ENCODE measurements around the gene DENND1B.

Gene DENND1B

GRCh38 chr1:197690074-197690473 lies 85.2 kb downstream of the DENND1B start:
- no peak for DNase-seq (ENCODE audit: low read depth)
- no peak overlapping the region for H3K4me3 ChIP-seq (ENCODE audit: low read length)
- TF ChIP-seq CTCF (IDR thresholded peaks at IDR 0.05; ENCODE audit: insufficient read depth, low read depth, low read length, missing control alignments), result no peak

- no peak for TF ChIP-seq CTCF (IDR thresholded peaks at IDR 0.05; ENCODE audit: insufficient read depth, low read depth, low read length, missing control alignments)
- no peak overlapping the region for H3K4me3 ChIP-seq (ENCODE audit: low read length)
- DNase-seq (ENCODE audit: low read depth), result no peak
Measured at GRCh38 chr1:197688233-197688632, 87.0 kb downstream of the DENND1B start.

- TF ChIP-seq CTCF (IDR thresholded peaks at IDR 0.05; ENCODE audit: insufficient read depth, low read depth, low read length, missing control alignments), result no peak
- no peak overlapping the region for H3K4me3 ChIP-seq (ENCODE audit: low read length)
- DNase-seq (ENCODE audit: low read depth), result no peak
Measured at GRCh38 chr1:197686702-197687355, 88.5 kb downstream of the DENND1B start.

- no peak for DNase-seq (ENCODE audit: low read depth)
- H3K4me3 ChIP-seq (ENCODE audit: low read length), result no peak overlapping the region
- no peak for TF ChIP-seq CTCF (IDR thresholded peaks at IDR 0.05; ENCODE audit: insufficient read depth, low read depth, low read length, missing control alignments)
Measured at GRCh38 chr1:197686231-197686630, 89.0 kb downstream of the DENND1B start.

GRCh38 chr1:197685785-197686184 lies 89.5 kb downstream of the DENND1B start:
- H3K4me3 ChIP-seq (ENCODE audit: low read length), result no peak overlapping the region
- DNase-seq (ENCODE audit: low read depth), result no peak
- no peak for TF ChIP-seq CTCF (IDR thresholded peaks at IDR 0.05; ENCODE audit: insufficient read depth, low read depth, low read length, missing control alignments)

GRCh38 chr1:197683895-197684553 lies 91.3 kb downstream of the DENND1B start:
- no peak overlapping the region for H3K4me3 ChIP-seq (ENCODE audit: low read length)
- no peak for TF ChIP-seq CTCF (IDR thresholded peaks at IDR 0.05; ENCODE audit: insufficient read depth, low read depth, low read length, missing control alignments)
- DNase-seq (ENCODE audit: low read depth), result peak; percentile 82

- no peak for DNase-seq (ENCODE audit: low read depth)
- TF ChIP-seq CTCF (IDR thresholded peaks at IDR 0.05; ENCODE audit: insufficient read depth, low read depth, low read length, missing control alignments), result no peak
- no peak overlapping the region for H3K4me3 ChIP-seq (ENCODE audit: low read length)
Measured at GRCh38 chr1:197683280-197683679, 92.0 kb downstream of the DENND1B start.
